Chondrocyte (in vitro differentiated cells): ENCODE measurements around the gene FAM110A. TPM values are rescaled to one million over a fixed set of nuclear protein-coding genes. Genes with fewer than 3 reads are reported as not detected.
A peak's percentile ranks its signal among the peaks of the same experiment; 100 is the strongest.

Experiments
- DNase-seq: peaks from one replicate; pipeline ENCODE4 v3.0.0; 2021; ENCODE audit warnings: mixed read lengths, low spot score
- H3K27ac Mint-ChIP-seq: one replicate; pipeline ENCODE4 v1.8.0; 2021; ENCODE audit warnings: mild to moderate bottlenecking, moderate library complexity, mixed read lengths; ENCODE audit not compliant: unreplicated experiment
- H3K27me3 Mint-ChIP-seq: 2 replicates; pipeline ENCODE4 v1.8.0; 2021; ENCODE audit warnings: low read depth, mixed read lengths
- H3K36me3 Mint-ChIP-seq: 2 replicates; pipeline ENCODE4 v1.8.0; 2021; ENCODE audit warnings: low read depth, mixed read lengths
- H3K4me1 Mint-ChIP-seq: 2 replicates; pipeline ENCODE4 v1.8.0; 2021; ENCODE audit warnings: low read depth, mild to moderate bottlenecking, mixed read lengths
- H3K4me3 Mint-ChIP-seq: one replicate; pipeline ENCODE4 v1.8.0; 2021; ENCODE audit warnings: mild to moderate bottlenecking, moderate library complexity, mixed read lengths; ENCODE audit not compliant: unreplicated experiment
- H3K9me3 Mint-ChIP-seq: 2 replicates; pipeline ENCODE4 v1.8.0; 2021; ENCODE audit warnings: low read depth, mixed read lengths
- total RNA-seq: library from RNA; stranded (reverse); gene quantifications from 3 replicates; pipeline ENCODE4 v1.2.1, GENCODE V29; 2021
- TF ChIP-seq, protein P1 (sequence below): fragments of 200-600 bp; sonication (generic); IDR thresholded peaks from 2 replicates; pipeline ENCODE4 v1.5.0; 2021; ENCODE audit warnings: antibody characterized with exemption, mild to moderate bottlenecking, moderate library complexity

FAM110A gene
- total RNA-seq, 1 donor from 2014 or later, result 2.6 TPM

DNA sequence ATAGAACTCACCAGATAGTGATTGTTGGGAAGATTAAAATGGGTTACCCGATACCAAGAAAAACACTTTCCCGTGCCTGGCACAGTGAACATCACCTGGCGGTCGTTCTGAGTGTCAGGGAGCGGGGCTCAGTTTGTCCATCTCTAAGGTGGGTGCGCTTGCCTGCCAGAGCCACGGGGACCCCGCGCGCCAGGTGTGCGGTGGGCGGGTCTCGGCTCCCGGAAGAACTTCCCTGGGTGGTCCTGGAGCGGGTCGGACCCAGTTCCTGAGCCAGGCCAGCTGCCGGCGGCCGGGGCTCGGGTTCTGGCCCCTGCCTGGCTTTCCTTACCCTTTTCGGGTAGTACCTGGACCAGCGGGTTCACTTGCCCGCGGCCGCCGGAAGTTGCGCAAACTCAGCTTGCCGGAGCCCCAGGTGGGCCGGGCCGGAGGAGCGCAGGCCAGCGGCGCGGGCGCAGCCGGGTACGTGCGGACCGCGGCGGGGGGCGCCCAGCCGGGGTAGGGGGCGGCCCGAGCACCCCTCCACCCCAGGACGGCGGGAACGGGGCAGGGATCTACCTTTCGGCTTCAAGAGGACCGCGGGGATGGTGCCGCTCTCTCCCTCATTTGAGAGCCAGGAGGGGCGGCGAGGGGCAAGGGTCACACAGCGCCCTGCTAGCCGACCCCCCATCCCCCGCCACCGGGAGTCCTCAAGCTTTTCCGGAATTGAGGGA, 7.5 kb downstream of the FAM110A start:
- H3K27ac Mint-ChIP-seq, result no peak overlapping the region
- H3K4me3 Mint-ChIP-seq, result no peak overlapping the region
- H3K4me1 Mint-ChIP-seq, result peaks cover 11% of the 10 kb centered on the region
- H3K36me3 Mint-ChIP-seq, result no peaks in the 10 kb centered on the region
- H3K27me3 Mint-ChIP-seq, result peaks cover 7% of the 10 kb centered on the region
- no peak for DNase-seq
- TF ChIP-seq, protein P1, sequence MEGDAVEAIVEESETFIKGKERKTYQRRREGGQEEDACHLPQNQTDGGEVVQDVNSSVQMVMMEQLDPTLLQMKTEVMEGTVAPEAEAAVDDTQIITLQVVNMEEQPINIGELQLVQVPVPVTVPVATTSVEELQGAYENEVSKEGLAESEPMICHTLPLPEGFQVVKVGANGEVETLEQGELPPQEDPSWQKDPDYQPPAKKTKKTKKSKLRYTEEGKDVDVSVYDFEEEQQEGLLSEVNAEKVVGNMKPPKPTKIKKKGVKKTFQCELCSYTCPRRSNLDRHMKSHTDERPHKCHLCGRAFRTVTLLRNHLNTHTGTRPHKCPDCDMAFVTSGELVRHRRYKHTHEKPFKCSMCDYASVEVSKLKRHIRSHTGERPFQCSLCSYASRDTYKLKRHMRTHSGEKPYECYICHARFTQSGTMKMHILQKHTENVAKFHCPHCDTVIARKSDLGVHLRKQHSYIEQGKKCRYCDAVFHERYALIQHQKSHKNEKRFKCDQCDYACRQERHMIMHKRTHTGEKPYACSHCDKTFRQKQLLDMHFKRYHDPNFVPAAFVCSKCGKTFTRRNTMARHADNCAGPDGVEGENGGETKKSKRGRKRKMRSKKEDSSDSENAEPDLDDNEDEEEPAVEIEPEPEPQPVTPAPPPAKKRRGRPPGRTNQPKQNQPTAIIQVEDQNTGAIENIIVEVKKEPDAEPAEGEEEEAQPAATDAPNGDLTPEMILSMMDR, result no peak
- peaks cover 4% of the 10 kb centered on the region for H3K9me3 Mint-ChIP-seq

DNA sequence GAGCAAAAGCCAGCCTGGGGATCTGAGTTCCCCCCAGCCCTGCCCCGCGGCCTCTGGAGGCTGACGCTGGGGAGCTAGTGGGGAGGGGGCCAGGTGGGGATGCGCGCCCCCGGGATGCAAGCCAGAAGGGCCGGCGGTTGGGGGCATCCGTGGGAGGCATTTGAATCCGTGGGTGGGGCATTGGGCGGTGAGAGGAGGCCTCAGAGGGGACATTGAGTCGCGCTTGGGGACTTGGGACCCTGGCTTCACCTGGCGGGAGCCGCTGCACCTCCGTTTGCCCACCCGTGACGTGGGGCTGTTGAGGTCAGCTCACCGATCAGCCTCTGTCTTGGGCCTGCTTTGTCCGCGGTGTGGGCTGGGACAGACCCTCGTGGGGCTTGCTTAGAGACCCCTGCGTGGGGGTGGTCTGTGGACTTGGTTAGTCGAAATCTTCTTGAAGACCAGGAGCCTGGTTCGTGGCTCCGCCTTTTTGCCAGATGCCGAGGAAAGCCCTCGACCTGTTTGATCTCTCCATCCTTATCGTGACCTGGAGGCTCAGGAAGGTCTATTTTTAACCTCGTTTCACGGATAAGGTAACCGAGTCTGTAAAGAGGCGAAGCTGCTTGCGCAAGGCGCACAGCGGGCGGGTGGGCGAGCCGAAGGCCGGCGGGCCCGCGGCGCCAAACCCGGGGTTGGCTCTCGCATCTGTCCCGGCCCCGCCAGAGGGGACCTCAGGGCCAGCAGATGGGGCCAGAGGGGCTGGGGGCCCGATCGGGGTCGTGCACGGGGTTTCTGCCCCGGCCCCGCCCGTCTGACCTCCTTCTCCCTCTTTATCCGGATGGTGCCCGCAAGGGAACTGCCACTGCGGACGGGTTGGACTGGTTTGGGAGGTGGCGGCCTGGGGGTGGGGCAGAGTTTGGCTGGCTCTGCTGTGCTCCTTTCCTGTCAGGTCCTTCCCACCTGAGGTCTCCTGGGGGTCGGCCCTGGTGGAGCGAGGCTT, 8.3 kb downstream of the FAM110A start:
- Mint-ChIP-seq H3K36me3 (no peaks in the 10 kb centered on the region), H3K27ac (no peak overlapping the region), H3K27me3 (peaks cover 7% of the 10 kb centered on the region), H3K4me3 (no peak overlapping the region), H3K4me1 (peaks cover 8% of the 10 kb centered on the region), H3K9me3 (peaks cover 4% of the 10 kb centered on the region)
- TF ChIP-seq, protein P1, result no peak
- DNase-seq, result peak; percentile 78

DNA sequence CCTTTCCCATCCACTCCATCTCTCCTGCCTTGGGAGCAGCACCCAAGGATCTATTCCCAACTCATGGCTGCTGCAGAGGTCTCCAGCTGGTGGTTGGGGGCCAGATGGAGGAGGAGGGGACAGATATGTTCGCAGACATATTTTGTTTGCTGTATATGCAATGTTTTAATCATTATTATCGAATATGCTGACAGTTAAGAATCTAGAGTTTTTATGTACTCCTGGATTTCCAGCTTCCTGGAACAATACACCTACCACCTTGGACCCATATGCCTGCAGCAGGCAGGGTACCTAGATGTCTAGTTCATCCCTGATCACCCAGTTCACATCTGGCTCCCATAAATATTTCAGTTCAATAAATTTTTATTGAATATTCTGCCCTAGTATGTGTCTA, 9.0 kb downstream of the FAM110A start:
- Mint-ChIP-seq H3K27me3 (peaks cover 7% of the 10 kb centered on the region), H3K4me1 (peaks cover 8% of the 10 kb centered on the region), H3K9me3 (peaks cover 4% of the 10 kb centered on the region), H3K4me3 (no peak overlapping the region), H3K36me3 (no peaks in the 10 kb centered on the region), H3K27ac (no peak overlapping the region)
- TF ChIP-seq, protein P1, result no peak
- DNase-seq, result no peak

DNA sequence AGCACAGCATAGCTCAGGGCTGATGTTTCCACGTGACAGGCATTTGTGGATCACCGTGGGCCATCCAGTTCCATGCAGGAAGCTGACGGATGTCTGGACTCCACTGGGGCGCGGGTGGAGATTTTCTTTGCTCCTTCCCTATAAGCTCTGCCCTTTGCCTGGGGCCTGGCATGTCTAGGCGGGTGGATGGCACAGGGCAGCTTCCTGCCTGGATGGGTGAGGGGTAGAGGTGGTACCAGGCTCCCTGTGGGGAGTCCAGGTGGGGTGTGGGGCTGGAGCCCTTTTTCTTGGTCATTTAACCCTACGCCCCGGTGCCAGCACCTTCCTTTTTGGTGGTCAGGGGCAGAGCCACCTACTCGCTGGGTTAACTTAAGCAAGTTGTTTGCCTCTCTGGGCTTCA, 10.4 kb downstream of the FAM110A start:
- peaks cover 7% of the 10 kb centered on the region for H3K27me3 Mint-ChIP-seq
- H3K4me1 Mint-ChIP-seq, result peaks cover 8% of the 10 kb centered on the region
- H3K4me3 Mint-ChIP-seq, result no peak overlapping the region
- H3K9me3 Mint-ChIP-seq, result no peaks in the 10 kb centered on the region
- no peak overlapping the region for H3K27ac Mint-ChIP-seq
- DNase-seq, result peak; percentile 73
- no peaks in the 10 kb centered on the region for H3K36me3 Mint-ChIP-seq
- TF ChIP-seq, protein P1, result no peak

DNA sequence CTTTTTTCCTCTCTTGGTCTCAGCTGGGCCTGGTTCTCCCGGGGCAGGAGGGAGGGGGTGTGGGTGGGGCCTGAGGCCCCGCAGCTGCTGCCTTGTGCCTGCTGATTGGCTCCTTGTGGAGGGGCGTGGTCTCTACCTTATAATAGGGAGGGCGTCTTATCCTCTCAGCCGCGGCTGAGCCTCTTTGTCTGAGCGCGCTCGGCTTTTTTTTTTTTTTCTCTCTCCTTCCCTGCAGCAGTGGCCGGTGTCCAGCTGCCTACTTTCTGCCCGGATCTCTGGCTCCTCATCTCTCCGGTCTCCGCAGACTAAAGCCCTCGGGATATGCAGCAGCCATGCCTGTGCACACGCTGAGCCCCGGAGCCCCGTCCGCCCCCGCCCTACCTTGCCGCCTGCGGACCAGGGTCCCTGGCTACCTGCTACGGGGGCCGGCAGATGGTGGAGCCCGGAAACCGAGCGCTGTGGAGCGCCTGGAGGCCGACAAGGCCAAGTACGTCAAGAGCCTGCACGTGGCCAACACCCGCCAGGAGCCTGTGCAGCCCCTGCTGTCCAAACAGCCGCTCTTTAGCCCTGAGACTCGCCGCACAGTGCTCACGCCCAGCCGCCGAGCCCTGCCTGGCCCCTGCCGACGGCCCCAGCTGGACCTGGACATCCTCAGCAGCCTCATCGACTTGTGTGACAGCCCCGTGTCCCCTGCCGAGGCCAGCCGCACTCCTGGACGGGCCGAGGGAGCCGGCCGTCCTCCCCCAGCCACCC, 11.1 kb downstream of the FAM110A start:
- H3K27ac Mint-ChIP-seq, result no peak overlapping the region
- peak; percentile 92 for DNase-seq
- H3K36me3 Mint-ChIP-seq, result no peaks in the 10 kb centered on the region

More for the DNA sequence above, 11.1 kb downstream of the FAM110A start:
- peak overlapping the region; percentile 76 for H3K4me3 Mint-ChIP-seq
- peaks cover 7% of the 10 kb centered on the region for H3K27me3 Mint-ChIP-seq
- no peaks in the 10 kb centered on the region for H3K9me3 Mint-ChIP-seq
- H3K4me1 Mint-ChIP-seq, result peaks cover 8% of the 10 kb centered on the region
- TF ChIP-seq, protein P1, result no peak
